HG03060 (cell line): ENCODE data around the gene PTPN23.
"Not testable (repeated sequence)": the region's sequence is repeated elsewhere in the genome, so short reads cannot be mapped to it uniquely, and the experiment has no call there.

Source experiments
- ATAC-seq: cut with Tn5 transposase; IDR thresholded peaks from one replicate; pipeline ENCODE4 v1.9.1; 2021; ENCODE audit warnings: low read depth, moderate number of reproducible peaks; ENCODE audit not compliant: unreplicated experiment

The PTPN23 gene, protein sequence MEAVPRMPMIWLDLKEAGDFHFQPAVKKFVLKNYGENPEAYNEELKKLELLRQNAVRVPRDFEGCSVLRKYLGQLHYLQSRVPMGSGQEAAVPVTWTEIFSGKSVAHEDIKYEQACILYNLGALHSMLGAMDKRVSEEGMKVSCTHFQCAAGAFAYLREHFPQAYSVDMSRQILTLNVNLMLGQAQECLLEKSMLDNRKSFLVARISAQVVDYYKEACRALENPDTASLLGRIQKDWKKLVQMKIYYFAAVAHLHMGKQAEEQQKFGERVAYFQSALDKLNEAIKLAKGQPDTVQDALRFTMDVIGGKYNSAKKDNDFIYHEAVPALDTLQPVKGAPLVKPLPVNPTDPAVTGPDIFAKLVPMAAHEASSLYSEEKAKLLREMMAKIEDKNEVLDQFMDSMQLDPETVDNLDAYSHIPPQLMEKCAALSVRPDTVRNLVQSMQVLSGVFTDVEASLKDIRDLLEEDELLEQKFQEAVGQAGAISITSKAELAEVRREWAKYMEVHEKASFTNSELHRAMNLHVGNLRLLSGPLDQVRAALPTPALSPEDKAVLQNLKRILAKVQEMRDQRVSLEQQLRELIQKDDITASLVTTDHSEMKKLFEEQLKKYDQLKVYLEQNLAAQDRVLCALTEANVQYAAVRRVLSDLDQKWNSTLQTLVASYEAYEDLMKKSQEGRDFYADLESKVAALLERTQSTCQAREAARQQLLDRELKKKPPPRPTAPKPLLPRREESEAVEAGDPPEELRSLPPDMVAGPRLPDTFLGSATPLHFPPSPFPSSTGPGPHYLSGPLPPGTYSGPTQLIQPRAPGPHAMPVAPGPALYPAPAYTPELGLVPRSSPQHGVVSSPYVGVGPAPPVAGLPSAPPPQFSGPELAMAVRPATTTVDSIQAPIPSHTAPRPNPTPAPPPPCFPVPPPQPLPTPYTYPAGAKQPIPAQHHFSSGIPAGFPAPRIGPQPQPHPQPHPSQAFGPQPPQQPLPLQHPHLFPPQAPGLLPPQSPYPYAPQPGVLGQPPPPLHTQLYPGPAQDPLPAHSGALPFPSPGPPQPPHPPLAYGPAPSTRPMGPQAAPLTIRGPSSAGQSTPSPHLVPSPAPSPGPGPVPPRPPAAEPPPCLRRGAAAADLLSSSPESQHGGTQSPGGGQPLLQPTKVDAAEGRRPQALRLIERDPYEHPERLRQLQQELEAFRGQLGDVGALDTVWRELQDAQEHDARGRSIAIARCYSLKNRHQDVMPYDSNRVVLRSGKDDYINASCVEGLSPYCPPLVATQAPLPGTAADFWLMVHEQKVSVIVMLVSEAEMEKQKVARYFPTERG (N-terminal part only)

DNA sequence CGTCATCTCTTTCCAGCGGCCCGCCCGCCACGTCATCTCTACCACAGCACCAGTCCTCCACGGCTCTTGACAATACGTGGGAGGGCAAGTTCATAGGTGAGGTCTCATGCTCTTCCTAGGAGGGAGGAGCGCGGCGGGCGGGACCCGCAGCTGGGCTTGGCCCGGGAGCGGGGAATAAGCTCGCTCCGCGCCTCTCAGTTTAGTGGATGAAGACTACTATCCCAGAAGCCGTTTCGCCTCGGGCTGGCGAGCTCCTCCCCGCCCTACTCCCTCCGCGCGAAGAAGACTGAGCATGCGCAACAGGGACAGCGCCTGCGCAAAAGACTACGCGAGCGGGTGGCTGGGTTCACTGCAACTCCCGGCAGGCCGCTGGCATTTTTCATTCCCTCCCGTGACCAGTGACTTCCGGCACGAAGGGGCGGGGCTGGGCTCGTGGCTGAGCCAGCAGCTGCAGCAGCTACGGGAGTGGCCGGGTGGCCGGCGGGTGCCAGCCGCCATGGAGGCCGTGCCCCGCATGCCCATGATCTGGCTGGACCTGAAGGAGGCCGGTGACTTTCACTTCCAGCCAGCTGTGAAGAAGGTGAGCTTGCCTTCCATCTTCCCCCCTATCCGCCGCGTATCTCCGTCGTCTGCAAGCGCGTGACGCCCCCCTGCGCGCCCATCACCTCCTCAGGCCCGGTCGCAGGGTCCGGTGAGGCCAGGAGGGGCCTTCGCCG is at the start of gene PTPN23:
TSS of gene PTPN23 (plus strand) at position 421 of the 716 bp plus-strand sequence. CDS start at position 497, 76 bp downstream.
- peak; percentile 57 for ATAC-seq

DNA sequence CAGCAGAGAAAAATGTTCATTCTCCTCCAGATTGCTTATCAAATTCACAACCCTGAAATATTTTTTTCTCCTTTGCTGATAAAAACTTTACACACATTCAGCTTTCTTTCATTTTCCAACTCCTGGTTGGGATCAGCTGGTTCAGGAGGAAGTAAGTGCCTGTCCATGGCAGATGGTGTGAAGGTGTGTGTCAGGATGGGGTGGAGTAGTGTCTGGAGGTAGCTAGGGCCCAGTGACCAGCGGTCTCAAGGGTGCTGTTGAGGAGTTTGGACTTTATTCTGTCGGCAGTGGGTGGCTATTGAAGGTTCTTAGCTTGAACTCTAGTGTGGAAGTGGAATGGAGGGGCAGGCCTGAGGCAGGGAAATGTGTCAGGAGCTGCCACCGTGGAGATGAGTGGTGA is 46.9 kb upstream of the PTPN23 start:
- no peak for ATAC-seq

DNA sequence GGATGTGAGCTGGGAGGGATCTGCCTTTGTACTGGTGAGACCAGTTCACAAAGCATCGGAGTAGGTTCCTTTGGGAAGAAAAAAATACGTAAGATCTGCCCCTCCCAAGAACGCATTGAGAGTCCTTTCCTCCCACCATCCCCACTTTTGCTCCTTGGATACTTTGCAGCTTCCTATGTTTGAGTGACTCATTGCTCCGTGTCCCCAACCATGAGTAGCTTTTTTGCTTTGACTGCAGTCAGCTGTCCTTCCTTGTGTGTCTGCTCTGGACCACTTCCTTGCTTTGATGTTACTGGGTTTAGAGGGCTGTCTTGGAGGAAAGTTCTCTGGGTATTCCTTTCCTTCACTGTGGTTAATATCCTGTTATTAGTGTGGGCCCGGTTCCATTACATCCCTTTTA is 43.2 kb upstream of the PTPN23 start:
- no peak for ATAC-seq

DNA sequence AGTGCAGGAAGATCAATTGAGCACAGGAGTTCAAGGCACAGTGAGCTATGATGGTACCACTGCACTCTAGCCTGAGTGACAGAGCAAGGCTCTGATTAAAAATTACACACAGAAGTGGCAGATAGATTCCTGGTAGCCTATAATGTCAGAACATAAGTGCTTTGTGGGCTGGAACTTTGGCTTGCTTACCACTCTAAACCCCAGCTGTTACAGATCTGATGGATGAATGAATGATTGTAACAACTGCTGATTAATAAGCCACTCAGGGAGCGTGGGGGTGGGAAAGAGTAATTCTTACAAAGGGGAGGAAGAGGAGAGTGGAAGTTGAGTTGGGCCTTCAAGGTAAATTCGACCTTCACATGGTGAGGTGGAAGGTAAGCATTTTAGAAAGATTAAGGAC is 40.9 kb upstream of the PTPN23 start:
- no peak for ATAC-seq

DNA sequence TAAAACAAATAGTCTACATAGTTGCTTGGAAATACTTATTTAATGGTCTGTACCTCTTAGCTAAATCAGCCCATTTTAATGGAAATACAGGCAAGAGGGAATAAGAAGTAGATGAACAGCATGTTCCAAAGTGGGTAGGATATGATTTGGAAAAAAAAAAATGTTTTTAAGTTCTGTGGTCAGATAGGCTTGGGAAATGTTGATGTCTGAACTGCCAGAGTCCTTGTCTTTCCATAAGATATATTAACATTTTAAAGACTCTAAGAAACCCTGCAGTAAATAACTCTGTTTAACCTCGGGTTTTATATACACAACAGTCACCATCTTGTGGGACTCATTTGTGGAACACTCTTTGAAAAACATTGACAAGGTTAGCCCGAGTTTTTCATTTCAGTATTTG is 40.0 kb upstream of the PTPN23 start:
- no peak for ATAC-seq

DNA sequence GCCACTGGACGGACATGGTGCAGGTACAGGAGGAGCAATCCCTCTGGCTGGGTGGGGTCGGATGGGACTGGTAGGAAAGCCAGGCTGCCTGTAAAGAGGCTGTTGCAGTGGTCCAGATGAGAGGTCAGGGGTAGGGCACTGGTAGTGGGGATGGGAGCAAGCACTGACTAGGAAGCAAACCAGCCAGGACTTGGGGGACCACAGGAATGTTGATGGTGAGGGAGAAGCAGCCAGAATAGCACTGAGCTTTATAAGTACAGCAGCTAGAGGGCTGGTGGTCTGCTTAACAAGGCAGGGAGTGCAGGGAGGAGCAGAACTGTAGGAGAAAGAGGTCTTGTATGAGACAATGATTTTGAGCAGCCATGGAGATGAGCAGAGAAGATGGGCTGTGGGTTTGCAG is 38.7 kb upstream of the PTPN23 start:
- ATAC-seq: no peak

DNA sequence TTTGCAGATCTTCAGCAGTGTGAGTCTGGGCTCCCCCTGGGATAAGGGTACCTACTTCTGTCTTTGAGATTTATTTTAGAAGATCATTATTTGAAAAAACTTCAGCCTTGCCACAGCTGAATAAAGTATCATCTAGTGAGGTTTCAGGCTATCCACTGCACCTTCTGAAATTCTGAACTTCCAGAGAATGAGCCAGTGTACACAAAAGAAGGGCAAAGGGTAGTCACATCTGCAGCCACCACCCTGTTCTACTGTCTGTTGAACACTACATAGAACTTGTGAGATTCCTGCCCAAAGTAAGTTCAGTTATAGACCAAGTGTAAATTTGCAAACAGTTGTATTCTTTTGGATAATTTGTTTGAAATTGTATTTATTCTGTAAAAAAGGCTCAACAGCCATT is 38.0 kb upstream of the PTPN23 start:
- no peak for ATAC-seq

DNA sequence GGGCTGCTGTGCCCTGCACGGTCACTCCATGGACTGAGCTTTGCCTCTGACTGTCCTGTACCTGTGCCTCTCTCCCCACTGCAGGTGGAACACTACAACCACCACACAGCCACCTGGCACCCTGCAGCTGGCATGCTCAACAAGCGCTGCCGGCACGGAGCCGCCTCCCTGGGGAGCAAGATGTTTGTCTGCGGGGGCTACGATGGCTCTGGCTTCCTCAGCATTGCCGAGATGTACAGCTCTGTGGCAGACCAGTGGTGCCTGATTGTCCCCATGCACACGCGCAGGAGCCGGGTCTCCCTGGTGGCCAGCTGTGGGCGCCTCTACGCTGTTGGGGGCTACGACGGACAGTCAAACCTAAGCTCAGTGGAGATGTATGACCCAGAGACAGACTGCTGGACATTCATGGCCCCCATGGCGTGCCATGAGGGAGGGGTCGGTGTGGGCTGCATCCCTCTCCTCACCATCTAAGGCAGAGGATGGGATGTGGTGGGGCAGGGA is 37.3 kb upstream of the PTPN23 start:
- ATAC-seq: no peak

DNA sequence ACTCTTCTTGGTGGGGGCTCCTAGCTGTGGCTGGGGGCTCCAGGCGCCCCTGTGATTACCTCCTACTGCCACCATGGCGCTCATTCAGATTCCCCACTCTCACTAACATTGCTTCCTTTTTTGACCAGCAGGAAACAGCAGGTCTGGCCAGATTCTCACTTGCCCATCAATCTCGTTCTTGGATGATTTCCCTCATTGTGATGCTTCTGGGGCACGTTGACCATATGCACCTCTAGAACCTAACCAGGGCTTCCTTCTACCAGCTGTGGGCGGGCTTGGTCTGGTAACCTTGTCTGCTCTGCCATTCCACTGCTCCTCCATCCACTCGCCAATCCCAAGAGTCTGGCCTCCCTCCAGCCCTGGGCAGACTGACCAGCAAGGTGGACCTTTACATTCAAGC is 35.9 kb upstream of the PTPN23 start:
- ATAC-seq: no peak

DNA sequence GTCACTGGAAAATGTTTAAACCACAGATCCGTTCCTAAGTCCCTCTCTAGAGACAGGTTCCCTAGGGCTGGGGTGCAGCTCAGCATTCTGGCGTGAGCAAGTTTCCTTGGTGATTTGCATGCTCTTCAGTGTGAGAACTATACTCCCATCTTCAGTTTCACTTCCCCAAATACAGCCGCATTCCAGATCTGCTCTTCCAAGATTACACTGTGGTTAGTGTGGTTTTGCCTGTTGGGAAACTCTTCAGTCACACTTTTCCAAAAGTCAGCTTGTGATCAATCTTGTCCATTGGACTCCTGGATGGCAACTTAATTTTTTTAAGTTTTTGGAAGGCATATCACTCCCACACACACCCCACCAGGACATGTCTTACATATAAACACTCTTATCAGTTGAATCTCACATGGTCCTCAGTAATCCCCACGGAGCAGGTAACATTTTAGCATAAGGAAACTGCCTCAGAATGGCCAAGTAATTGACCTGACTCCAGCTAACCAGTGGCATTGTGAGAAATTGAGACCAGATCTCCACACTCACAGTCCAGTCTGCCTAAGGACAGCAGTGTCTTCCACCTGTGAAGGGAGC is 33.5 kb upstream of the PTPN23 start:
- peak; percentile 61 for ATAC-seq

DNA sequence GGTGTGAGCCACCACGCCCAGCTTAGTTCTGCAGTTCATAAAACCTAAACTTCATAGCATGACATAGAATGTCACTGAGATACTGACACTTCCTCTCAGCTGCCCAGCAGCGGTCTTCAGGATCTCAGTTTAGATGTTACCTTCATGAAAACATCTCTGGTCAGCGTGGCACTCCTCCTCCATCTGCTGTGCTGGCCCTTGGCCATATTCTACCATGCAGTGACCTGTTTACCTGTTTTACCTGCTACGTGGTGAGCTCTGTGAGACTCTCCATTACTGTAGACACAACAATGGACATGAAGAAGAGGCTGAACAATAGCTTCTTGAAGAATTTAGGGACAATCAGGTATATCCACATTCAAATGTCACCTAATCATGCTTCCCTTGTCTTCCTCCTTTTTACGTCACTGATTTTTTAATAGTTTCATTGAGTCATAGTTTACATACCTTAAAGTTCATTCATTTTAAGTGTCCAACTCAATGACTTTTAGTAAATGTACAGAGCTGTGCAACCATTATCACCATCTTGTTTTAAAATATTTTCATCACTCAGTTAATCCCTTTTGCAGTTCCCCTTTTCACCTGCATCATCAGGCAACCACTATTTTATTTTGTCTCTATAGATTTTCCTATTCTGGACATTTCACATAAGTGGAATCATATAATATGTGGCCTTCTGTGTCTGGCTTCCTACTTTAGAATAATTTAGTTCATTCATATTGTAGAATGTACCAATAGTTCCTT is 32.2 kb upstream of the PTPN23 start:
- ATAC-seq: no peak

DNA sequence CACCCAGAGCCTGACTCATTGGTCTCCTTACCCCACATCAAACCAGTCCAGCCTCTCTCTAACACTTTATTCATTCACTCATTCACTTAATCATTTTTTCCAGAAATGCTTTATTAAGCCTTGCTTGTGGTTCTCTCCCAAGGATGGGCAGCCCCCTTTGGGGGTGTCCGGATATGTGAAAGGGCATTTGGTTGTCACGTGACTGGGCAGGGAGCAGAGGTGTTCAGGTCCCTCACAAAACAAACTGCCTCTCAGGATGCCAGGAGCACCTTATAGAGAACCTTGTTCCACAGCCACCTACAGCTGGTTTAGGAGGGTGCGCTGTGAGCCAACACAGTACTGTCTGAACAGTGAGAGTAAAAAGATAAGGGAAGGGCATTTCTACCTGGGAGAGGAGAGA is 25.8 kb upstream of the PTPN23 start:
- ATAC-seq: no peak

DNA sequence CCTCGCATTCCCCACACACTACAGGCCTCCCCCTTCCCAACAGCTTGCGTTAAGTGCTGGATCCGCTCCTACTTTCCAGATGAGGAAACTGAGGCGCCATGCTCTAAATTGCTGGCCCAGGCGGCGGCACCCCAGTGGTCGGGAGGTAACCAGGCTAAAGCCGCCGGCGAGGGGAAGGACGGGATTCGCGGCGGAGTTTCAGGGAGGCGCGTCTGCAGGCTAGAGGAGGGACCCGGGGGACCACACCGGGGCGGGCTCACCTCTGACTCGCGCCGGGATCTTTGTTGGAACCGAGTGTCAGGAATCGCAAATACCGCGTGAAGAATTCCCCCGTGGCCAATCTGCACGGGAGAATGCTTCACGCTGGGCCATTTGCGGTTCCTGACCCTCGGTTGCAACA is 24.6 kb upstream of the PTPN23 start:
- no peak for ATAC-seq

DNA sequence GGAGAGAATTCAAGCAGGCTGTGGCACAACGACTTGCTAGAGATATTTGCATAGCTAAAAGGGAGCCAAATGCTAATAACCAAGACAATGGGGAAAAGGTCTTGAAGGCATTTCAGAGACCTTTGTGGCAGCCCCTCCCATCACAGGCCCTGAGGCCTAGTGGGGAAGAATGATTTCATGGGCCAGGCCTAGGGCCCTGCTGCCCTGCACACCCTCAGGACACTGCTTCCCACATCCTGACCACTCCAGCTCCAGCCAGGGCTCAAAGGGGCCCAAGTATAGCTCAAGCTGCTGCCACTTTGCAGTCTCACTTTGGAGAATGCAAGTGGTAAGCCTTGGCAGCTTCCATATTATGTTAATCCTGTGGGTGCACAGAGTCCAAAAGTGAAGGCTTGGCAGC is 21.5 kb upstream of the PTPN23 start:
- no peak for ATAC-seq

DNA sequence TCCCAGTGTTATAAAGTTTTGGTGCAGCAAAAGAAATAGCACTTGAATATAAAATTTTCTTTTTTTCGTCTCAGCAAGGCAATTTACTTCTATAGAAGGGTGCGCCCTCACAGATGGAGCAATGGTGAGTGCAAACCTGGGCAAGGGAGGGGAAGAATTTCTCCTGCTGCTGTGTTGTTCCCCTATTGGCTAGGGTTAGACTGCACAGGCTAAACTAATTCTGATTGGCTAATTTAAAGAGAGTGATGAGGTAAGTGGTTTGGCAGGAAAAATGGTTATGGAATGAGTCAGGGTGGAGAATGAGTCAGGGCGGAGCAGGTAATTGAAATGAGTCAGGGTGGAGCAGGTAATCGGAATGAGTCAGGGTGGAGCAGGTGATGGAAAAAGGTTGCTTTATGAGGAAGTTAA is 20.7 kb upstream of the PTPN23 start:
- not testable (repeated sequence) for ATAC-seq

DNA sequence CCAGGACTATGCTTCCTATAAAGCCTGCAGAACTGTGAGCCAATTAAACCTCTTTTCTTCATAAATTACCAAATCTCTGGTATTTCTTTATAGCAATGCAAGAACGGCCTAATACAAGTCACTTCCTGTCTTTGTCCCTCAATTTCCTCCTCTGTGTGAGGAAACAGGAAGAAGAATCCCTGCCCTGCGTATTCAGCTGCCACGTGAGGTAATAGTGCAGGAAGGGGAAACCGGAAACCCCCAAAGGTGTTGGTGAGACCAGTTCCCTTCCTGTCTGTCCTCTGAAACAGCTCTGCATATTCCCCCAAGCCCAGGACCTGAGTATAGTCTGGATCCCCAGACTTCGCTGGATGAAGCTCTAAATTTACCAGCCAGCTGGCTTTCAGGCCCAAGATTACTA is 18.1 kb upstream of the PTPN23 start:
- no peak for ATAC-seq

DNA sequence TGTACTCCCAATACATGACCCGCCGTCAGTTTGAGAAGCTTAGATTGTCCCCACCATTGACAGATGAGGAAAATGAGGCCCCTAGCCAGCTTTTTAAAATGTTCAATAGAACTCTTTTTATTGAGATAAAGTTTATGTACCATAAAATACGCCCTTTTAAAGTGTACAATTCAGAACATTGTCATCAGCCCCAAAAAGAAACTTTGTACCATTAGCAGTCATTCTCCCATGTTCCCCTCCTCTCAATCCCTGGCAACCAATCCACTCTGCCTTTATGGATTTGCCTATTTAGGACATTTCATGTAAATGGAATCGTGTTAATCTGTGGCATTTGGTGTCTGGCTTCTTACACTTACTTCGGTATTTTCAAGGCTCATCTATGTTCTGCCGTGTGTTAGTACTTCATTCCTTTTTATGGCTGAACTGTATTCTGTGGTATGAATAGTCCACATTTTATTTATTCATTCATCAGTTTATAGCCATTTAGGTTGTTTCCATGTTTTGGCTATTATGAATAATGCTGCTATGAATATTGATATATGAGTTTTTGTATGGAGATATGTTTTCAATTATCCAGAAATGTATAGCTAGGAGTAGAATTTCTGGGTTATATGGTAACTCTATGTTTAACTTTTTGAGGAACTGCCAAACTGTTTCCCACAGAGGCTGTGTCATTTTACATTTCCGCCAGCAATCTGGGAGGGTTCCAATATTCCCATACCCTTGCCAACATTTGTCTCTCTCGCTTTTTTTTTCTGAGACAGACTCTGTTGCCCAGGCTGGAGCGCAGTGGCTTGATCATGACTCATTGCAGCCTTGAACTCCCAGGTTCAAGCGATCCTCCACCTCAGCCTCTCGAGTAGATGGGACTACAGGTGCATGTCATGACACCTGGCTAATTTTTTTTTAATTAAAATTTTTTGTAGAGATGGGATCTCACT is 15.3 kb upstream of the PTPN23 start:
- ATAC-seq: no peak

DNA sequence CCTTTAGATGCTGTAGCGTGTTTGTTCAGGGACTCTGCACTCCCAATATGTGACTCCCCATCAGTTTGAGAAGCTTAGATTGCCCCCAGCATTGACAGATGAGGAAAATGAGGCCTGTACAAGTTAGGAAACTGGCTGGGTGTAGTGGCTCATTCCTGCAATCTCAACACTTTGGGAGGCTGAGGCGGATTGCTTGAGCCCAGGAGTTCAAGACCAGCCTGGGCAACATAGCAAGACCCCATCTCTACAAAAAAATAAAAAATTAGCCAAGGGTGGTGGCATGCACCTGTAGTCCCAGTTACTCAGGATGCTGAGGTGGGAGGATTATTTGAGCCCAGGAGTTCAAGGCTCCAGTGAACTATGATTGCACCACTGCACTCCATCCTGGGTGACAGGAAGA is 14.0 kb upstream of the PTPN23 start:
- no peak for ATAC-seq
